Measurements from ENCODE around the gene AP1B1. TPM values are rescaled to one million over a fixed set of nuclear protein-coding genes. Genes with fewer than 3 reads are reported as not detected.

Gene AP1B1
- total and polyA plus RNA-seq, 2 of the 8 experiments (the other 6 are each of a cell fraction or from before 2014, with no cell fraction given), result 64.2 to 86.8 TPM

GRCh38 chr22:29300467-29300806 is 87.9 kb downstream of the AP1B1 start:
- Histone ChIP-seq H3K4me3 (ENCODE audit: extremely low read depth in 1 of 4, insufficient read depth in 2 of 4, low read depth in 3 of 4, low read length in 4 of 4) (no peak overlapping the region), H2BK20ac (ENCODE audit: low read length) (no peak overlapping the region), H3K23ac (ENCODE audit: insufficient read length) (no peak overlapping the region), H3K27ac (ENCODE audit: low read depth, low read length) (no peak overlapping the region), H3K4me1 (replicated peaks in 1 of 4; ENCODE audit: control insufficient read depth in 3 of 4, insufficient read depth in 4 of 4, low read length in 3 of 4) (peaks cover 0 to 3% (median 0%) of the 10 kb centered on the region in 4 experiments; a peak in 1 of 7 replicates), H4K5ac (ENCODE audit: insufficient read length, low read depth, low read length) (no peak overlapping the region), H2BK120ac (replicated peaks; ENCODE audit: low read depth, low read length) (no peak overlapping the region), H3K14ac (ENCODE audit: insufficient read length) (no peak overlapping the region), H3K18ac (ENCODE audit: extremely low read depth, low read length) (no peak overlapping the region), H3K23me2 (ENCODE audit: low read depth, low read length) (no peaks in the 10 kb centered on the region), H4K8ac (ENCODE audit: extremely low read depth, insufficient read depth, low read length) (no peak overlapping the region), H3K56ac (replicated peaks; ENCODE audit: insufficient read length, low read depth, low read length) (no peak overlapping the region), H3K9me3 (ENCODE audit: insufficient read depth in 2 of 2, low read depth in 1 of 2, low read length in 1 of 2) (no peaks in the 10 kb centered on the region), H3K9ac (replicated peaks in 1 of 4; ENCODE audit: extremely low read depth in 1 of 4, low read depth in 3 of 4, low read length in 3 of 4) (no peak overlapping the region), H3K79me2 (ENCODE audit: control insufficient read depth in 1 of 2, insufficient read depth in 2 of 2, low read length in 2 of 2) (no peaks in the 10 kb centered on the region), H4K91ac (replicated peaks; ENCODE audit: insufficient read length, low read length) (no peak overlapping the region), H2BK5ac (ENCODE audit: low read depth, low read length) (no peak overlapping the region), H3K79me1 (ENCODE audit: low read depth, low read length) (no peaks in the 10 kb centered on the region; the same call in 1 of the 2 replicates), H3K4me2 (ENCODE audit: insufficient read depth in 1 of 2, low read depth in 2 of 2, low read length in 2 of 2) (no peak overlapping the region), H2AK5ac (ENCODE audit: low read depth, low read length) (no peak overlapping the region), H2BK12ac (ENCODE audit: low read depth, low read length) (no peak overlapping the region), H3K27me3 (replicated peaks in 1 of 4; ENCODE audit: control insufficient read depth in 3 of 4, extremely low read depth in 1 of 4, insufficient read depth in 3 of 4, low read length in 3 of 4) (no peaks in the 10 kb centered on the region), H2AFZ (ENCODE audit: low read length) (no peak overlapping the region), H3K4ac (replicated peaks; ENCODE audit: insufficient read length, low read depth, low read length) (no peak overlapping the region), H3K36me3 (ENCODE audit: control insufficient read depth in 2 of 4, insufficient read depth in 4 of 4, low read length in 3 of 4) (peaks cover 43 to 56% (median 44%) of the 10 kb centered on the region in 4 experiments), H4K20me1 (replicated peaks in 1 of 2; ENCODE audit: control insufficient read depth in 1 of 2, insufficient read depth in 2 of 2, low read length in 2 of 2) (peaks cover 10 to 19% of the 10 kb centered on the region in 2 experiments), H2BK15ac (ENCODE audit: low read length) (no peak overlapping the region)
- ChIA-PET CTCF (ENCODE audit: partially characterized antibody) (interaction anchor here (1.3 to 4.8 kb wide), 3 partner anchors 12 to 27 kb away, joined by 4 to 41 read pairs (median 6); no protein-coding TSS in a partner anchor), POLR2A (ENCODE audit: partially characterized antibody) (interaction anchor here (0.5 to 9.1 kb wide), 11 partner anchors 8 to 275 kb away, joined by 3 to 147 read pairs (median 17); partner anchors contain the start of genes EWSR1, RASL10A and RHBDD3)
- TF ChIP-seq KDM4A (IDR thresholded peaks at IDR 0.05; ENCODE audit: low read depth, low read length, severe bottlenecking) (no peak), BCL11A (IDR thresholded peaks at IDR 0.05; ENCODE audit: low read depth in 2 of 2, low read length in 2 of 2) (no peak), ASH2L (IDR thresholded peaks at IDR 0.05; ENCODE audit: low read length) (no peak), SIX5 (IDR thresholded peaks at IDR 0.05; ENCODE audit: low read depth, low read length) (no peak), POLR2AphosphoS5 (IDR thresholded peaks at IDR 0.05; ENCODE audit: low read depth, low read length) (0 out of 2 replicates have a peak, but pooled peaks have one; percentile 91), KDM1A (IDR thresholded peaks at IDR 0.05; ENCODE audit: borderline replicate concordance, low read length) (no peak), ZNF274 (IDR thresholded peaks at IDR 0.05; ENCODE audit: borderline replicate concordance, extremely low read depth, low read length) (no peak), CBX5 (IDR thresholded peaks at IDR 0.05; ENCODE audit: low read depth, low read length) (no peak)
- FAIRE-seq, result no peak
- DNase-seq (ENCODE audit: low read depth in 1 of 2, low spot score in 2 of 2), result no peak
- 92% methylated on average over 4 of the region's 4 CpGs; no CpG with 5 or more reads in 1 of the 2 experiments for WGBS, 2 experiments (ENCODE audit: extremely low coverage in 1 of 2, insufficient coverage in 1 of 2, insufficient read length in 1 of 2, insufficient replicate concordance in 2 of 2, low coverage in 1 of 2, low lambda C conversion rate in 2 of 2, missing lambda C conversion rate in 1 of 2)

Measured in H1 (cell line).